Measurements from ENCODE around the gene SLITRK6. TPM values are rescaled to one million over a fixed set of nuclear protein-coding genes. Genes with fewer than 3 reads are reported as not detected.

SLITRK6 gene
- under 1 TPM in 1 of 2 donors, not detected in 1; 0.24 TPM for total RNA-seq
- 4.9 TPM for polyA plus RNA-seq (2013, experiment 1 of 2)
- 4.0 TPM for polyA plus RNA-seq (2013, experiment 2 of 2)
- long read RNA-seq, experiment 1: 0 reads
- long read RNA-seq, experiment 2: 0 reads
- long read RNA-seq, experiment 3, full-length matches to known transcripts: 4 of 4 reads
- long read RNA-seq, experiment 3, partial matches to known transcripts: 0 of 4 reads
- long read RNA-seq, experiment 3, other reads (novel, unspliced or antisense): 0 of 4 reads
- long read RNA-seq, experiment 4: 0 reads

- no peaks in the 10 kb centered on the region for H3K36me3 Mint-ChIP-seq (ENCODE audit: low read depth)
- peak within 1 kb of the TSS; percentile 49 for H3K27ac Mint-ChIP-seq
- TF ChIP-seq CTCF (conservative IDR thresholded peaks at IDR 0.05): peak; percentile 26
- no peaks in the 10 kb centered on the region for H3K4me1 ChIP-seq (ENCODE audit: control insufficient read depth, insufficient read depth, low read length)
- no peaks in the 10 kb centered on the region for H3K9me3 Mint-ChIP-seq
- H3K4me3 ChIP-seq (ENCODE audit: low read length): no peak within 1 kb of the TSS
- peak; percentile 70 for DNase-seq
- H3K4me1 Mint-ChIP-seq: peaks cover 14% of the 10 kb centered on the region
- H3K36me3 ChIP-seq (ENCODE audit: control insufficient read depth, insufficient read depth, low read length): no peaks in the 10 kb centered on the region
- no peaks in the 10 kb centered on the region for H3K27me3 ChIP-seq (ENCODE audit: control insufficient read depth, insufficient read depth, low read length, poor library complexity, severe bottlenecking)
- H3K9me3 ChIP-seq (ENCODE audit: control insufficient read depth, low read length): no peaks in the 10 kb centered on the region
- no peak within 1 kb of the TSS for H3K9ac ChIP-seq (ENCODE audit: extremely low read depth, low read length, poor library complexity, severe bottlenecking)
- 35 to 50% methylated on average over 1 to 3 of the region's 3 CpGs for WGBS, 2 experiments (ENCODE audit: insufficient coverage in 1 of 2, insufficient read length in 1 of 2)
- no peak within 1 kb of the TSS for H3K4me3 Mint-ChIP-seq
- H3K27ac ChIP-seq (ENCODE audit: low read depth, low read length): no peak within 1 kb of the TSS
- no peaks in the 10 kb centered on the region for H3K27me3 Mint-ChIP-seq (ENCODE audit: insufficient read depth)
Measured at GRCh38 chr13:85799097-85799582, at the start of gene SLITRK6. SLITRK6 (minus strand) TSS chr13:85799419; CDS start chr13:85796508, 2,911 bp downstream.

GRCh38 chr13:85847012-85847411 is 47.8 kb upstream of the SLITRK6 start:
- Histone ChIP-seq H3K36me3 (ENCODE audit: control insufficient read depth, insufficient read depth, low read length) (no peaks in the 10 kb centered on the region), H3K9ac (ENCODE audit: extremely low read depth, low read length, poor library complexity, severe bottlenecking) (no peak overlapping the region), H3K27me3 (ENCODE audit: control insufficient read depth, insufficient read depth, low read length, poor library complexity, severe bottlenecking) (no peaks in the 10 kb centered on the region), H3K27ac (ENCODE audit: low read depth, low read length) (no peak overlapping the region), H3K4me3 (ENCODE audit: low read length) (no peak overlapping the region), H3K4me1 (ENCODE audit: control insufficient read depth, insufficient read depth, low read length) (no peaks in the 10 kb centered on the region), H3K9me3 (ENCODE audit: control insufficient read depth, low read length) (peaks cover 6% of the 10 kb centered on the region)
- Mint-ChIP-seq H3K27me3 (ENCODE audit: insufficient read depth) (no peaks in the 10 kb centered on the region), H3K4me3 (no peak overlapping the region), H3K9me3 (peaks cover 27% of the 10 kb centered on the region), H3K27ac (no peak overlapping the region), H3K4me1 (no peaks in the 10 kb centered on the region), H3K36me3 (ENCODE audit: low read depth) (peaks cover 7% of the 10 kb centered on the region)
- DNase-seq: no peak
- no peak for TF ChIP-seq CTCF (conservative IDR thresholded peaks at IDR 0.05)
- WGBS, 2 experiments (ENCODE audit: insufficient coverage in 1 of 2, insufficient read length in 1 of 2): 86 to 90% methylated on average over 1 to 6 of the region's 6 CpGs

- no peaks in the 10 kb centered on the region for H3K4me1 ChIP-seq (ENCODE audit: control insufficient read depth, insufficient read depth, low read length)
- no peak overlapping the region for H3K27ac Mint-ChIP-seq
- no peak overlapping the region for H3K9ac ChIP-seq (ENCODE audit: extremely low read depth, low read length, poor library complexity, severe bottlenecking)
- no peak overlapping the region for H3K4me3 Mint-ChIP-seq
- H3K27me3 ChIP-seq (ENCODE audit: control insufficient read depth, insufficient read depth, low read length, poor library complexity, severe bottlenecking): no peaks in the 10 kb centered on the region
- no peaks in the 10 kb centered on the region for H3K4me1 Mint-ChIP-seq
- H3K36me3 Mint-ChIP-seq (ENCODE audit: low read depth): no peaks in the 10 kb centered on the region
- H3K9me3 Mint-ChIP-seq: peaks cover 6% of the 10 kb centered on the region
- H3K4me3 ChIP-seq (ENCODE audit: low read length): no peak overlapping the region
- no peak for DNase-seq
- WGBS, 2 experiments (ENCODE audit: insufficient coverage in 1 of 2, insufficient read length in 1 of 2): 90 to 100% methylated on average over 1 to 2 of the region's 2 CpGs
- no peaks in the 10 kb centered on the region for H3K27me3 Mint-ChIP-seq (ENCODE audit: insufficient read depth)
- H3K9me3 ChIP-seq (ENCODE audit: control insufficient read depth, low read length): no peaks in the 10 kb centered on the region
- no peaks in the 10 kb centered on the region for H3K36me3 ChIP-seq (ENCODE audit: control insufficient read depth, insufficient read depth, low read length)
- no peak for TF ChIP-seq CTCF (conservative IDR thresholded peaks at IDR 0.05)
- no peak overlapping the region for H3K27ac ChIP-seq (ENCODE audit: low read depth, low read length)
Measured at GRCh38 chr13:85841427-85841826, 42.2 kb upstream of the SLITRK6 start.
